GM12878 (cell line): Measurements from ENCODE around the gene TRIOBP. TPM values are rescaled to one million over a fixed set of nuclear protein-coding genes. Genes with fewer than 3 reads are reported as not detected.

ENCODE experiments used
- CBFB ChIP-seq: IDR thresholded peaks from 2 replicates; pipeline ENCODE4 v1.6.1; 2016; ENCODE audit warnings: antibody characterized with exemption, low read depth
- CBX5 ChIP-seq: sonication (generic); IDR thresholded peaks from 2 replicates; pipeline ENCODE4 v1.6.1; 2016; ENCODE audit warnings: low read depth, moderate library complexity, mild to moderate bottlenecking, inconsistent platforms
- CHD2 ChIP-seq: IDR thresholded peaks from 2 replicates; pipeline ENCODE4 v1.6.1; 2011; ENCODE audit warnings: low read depth, low read length, improper control_type of control experiment, borderline replicate concordance
- CHD4 ChIP-seq: fragments of 200-600 bp; sonication (generic); IDR thresholded peaks from 2 replicates; pipeline ENCODE4 v1.6.1; 2016; ENCODE audit warnings: mild to moderate bottlenecking
- CTCF ChIP-seq, 3 experiments: IDR thresholded peaks in 2 of 3; conservative IDR thresholded peaks in 1 of 3; 2 replicates each; pipeline ENCODE4 v1.5.1; 2011; ENCODE audit warnings: low read depth in 3 of 3, low read length in 3 of 3, mild to moderate bottlenecking in 3 of 3, control low read depth in 2 of 3, moderate library complexity in 2 of 3, inconsistent platforms in 1 of 3, mixed read lengths in 1 of 3; ENCODE audit not compliant: control insufficient read depth in 2 of 3, insufficient read depth in 1 of 3; ENCODE audit errors: extremely low read depth in 1 of 3
- ESRRA ChIP-seq: IDR thresholded peaks from 2 replicates; pipeline ENCODE4 v1.6.1; 2012; ENCODE audit warnings: mild to moderate bottlenecking, low read length, improper control_type of control experiment
- EZH2 ChIP-seq: IDR thresholded peaks from 2 replicates; pipeline ENCODE4 v1.6.1; 2012; ENCODE audit warnings: low read depth, mild to moderate bottlenecking, control low read depth, inconsistent platforms, low read length, borderline replicate concordance; ENCODE audit not compliant: control insufficient read depth
- IRF3 ChIP-seq: fragments of 450-650 bp; IDR thresholded peaks from 2 replicates; pipeline ENCODE4 v1.6.1; 2014; ENCODE audit warnings: mild to moderate bottlenecking
- IRF5 ChIP-seq: fragments of 450-650 bp; IDR thresholded peaks from 2 replicates; pipeline ENCODE4 v1.6.1; 2017; ENCODE audit warnings: borderline replicate concordance
- KAT2A ChIP-seq: conservative IDR thresholded peaks from 2 replicates; pipeline ENCODE4 v1.6.1; 2011; ENCODE audit warnings: low read depth, low read length; ENCODE audit not compliant: control insufficient read depth
- NRF1 ChIP-seq: conservative IDR thresholded peaks from 2 replicates; pipeline ENCODE4 v1.6.1; 2011; ENCODE audit warnings: mild to moderate bottlenecking, low read depth, low read length, improper control_type of control experiment
- PAX5 ChIP-seq: IDR thresholded peaks from 2 replicates; pipeline ENCODE4 v1.6.1; 2011; ENCODE audit warnings: low read depth, low read length, borderline replicate concordance
- RAD21 ChIP-seq: IDR thresholded peaks from 2 replicates; pipeline ENCODE4 v1.6.1; 2011; ENCODE audit warnings: mild to moderate bottlenecking, low read depth, low read length, moderate library complexity; ENCODE audit not compliant: insufficient read depth
- RB1 ChIP-seq: fragments of 450-650 bp; formaldehyde crosslinking; IDR thresholded peaks from 2 replicates; pipeline ENCODE4 v1.6.1; 2017; ENCODE audit warnings: mild to moderate bottlenecking, borderline replicate concordance
- SP1 ChIP-seq: IDR thresholded peaks from one replicate; pipeline ENCODE4 v1.6.1; 2011; ENCODE audit warnings: low read depth, low read length
- SREBF1 ChIP-seq: IDR thresholded peaks from 2 replicates; pipeline ENCODE4 v1.6.1; 2012; ENCODE audit warnings: mild to moderate bottlenecking, low read length
- ZNF592 ChIP-seq: fragments of 450-650 bp; IDR thresholded peaks from 2 replicates; pipeline ENCODE4 v1.6.1; 2017; ENCODE audit warnings: mild to moderate bottlenecking, moderate library complexity
- polyA plus RNA-seq, 11 experiments: library from polyadenylated mRNA; depleted of rRNA in 4 of 11; unstranded in 6 of 11; stranded (reverse) in 5 of 11; fragments of >200 nt; fragmentation: Nextera tagmentation in 4 of 11; fragmentation: Illumina TruSeq in 1 of 11; extraction: Ambion mirVana in 4 of 11; extraction: Trizol in 1 of 11; gene quantifications; 1 replicate in 1 of 11; 2 replicates in 10 of 11; pipeline versions ENCODE4 v1.2.1 to v1.2.3, GENCODE V29; 2011 to 2016; ENCODE audit warnings: inconsistent platforms in 2 of 11, missing spikeins in 2 of 11, low read depth in 1 of 11
- total RNA-seq, 4 experiments: library from RNA; depleted of rRNA in 3 of 4; stranded (reverse); fragments of >200 nt in 3 of 4; fragmentation: Illumina TruSeq in 1 of 4; extraction: Trizol in 1 of 4; gene quantifications; 2 replicates each; pipeline versions ENCODE4 v1.2.1 to v1.2.3, GENCODE V29; 2013 to 2021

Gene TRIOBP
- total and polyA plus RNA-seq, 10 of the 15 experiments (the other 5 are each of a cell fraction or from before 2014, with no cell fraction given) = 0.21 to 23.6 (median 11.9) TPM

- no peak for TF ChIP-seq IRF3
- peak; percentile 32; the same call in 1 of the 2 replicates for TF ChIP-seq CHD2
- no peak for TF ChIP-seq ESRRA
- TF ChIP-seq KAT2A = no peak
- no peak for TF ChIP-seq ZNF592
- no peak for TF ChIP-seq CBX5
- TF ChIP-seq CTCF (IDR thresholded peaks at IDR 0.05 in 2 of 3, conservative IDR thresholded peaks at IDR 0.05 in 1 of 3; ENCODE audit: control insufficient read depth in 2 of 3, extremely low read depth in 1 of 3, insufficient read depth in 1 of 3, low read depth in 3 of 3, low read length in 3 of 3) = no peak
- no peak for TF ChIP-seq IRF5
- no peak for TF ChIP-seq EZH2
- TF ChIP-seq PAX5 = no peak; the same call in 1 of the 2 replicates
- no peak for TF ChIP-seq CHD4
- peak; percentile 68; the same call in 1 of the 2 replicates for TF ChIP-seq RB1
- TF ChIP-seq CBFB = peak; percentile 77; the same call in 1 of the 2 replicates
- peak; percentile 33; the same call in 1 of the 2 replicates for TF ChIP-seq NRF1
- TF ChIP-seq SREBF1 = no peak
- peak; percentile 73 for TF ChIP-seq SP1
- TF ChIP-seq RAD21 = no peak
- TF ChIP-seq, all 136 proteins: peak for 39
Measured at GRCh38 chr22:37674951-37675929, 21.6 kb upstream of the TRIOBP start, which contains the start of gene LGALS1 (continued).
